ENCODE measurements around the gene ADAT3.

DNA sequence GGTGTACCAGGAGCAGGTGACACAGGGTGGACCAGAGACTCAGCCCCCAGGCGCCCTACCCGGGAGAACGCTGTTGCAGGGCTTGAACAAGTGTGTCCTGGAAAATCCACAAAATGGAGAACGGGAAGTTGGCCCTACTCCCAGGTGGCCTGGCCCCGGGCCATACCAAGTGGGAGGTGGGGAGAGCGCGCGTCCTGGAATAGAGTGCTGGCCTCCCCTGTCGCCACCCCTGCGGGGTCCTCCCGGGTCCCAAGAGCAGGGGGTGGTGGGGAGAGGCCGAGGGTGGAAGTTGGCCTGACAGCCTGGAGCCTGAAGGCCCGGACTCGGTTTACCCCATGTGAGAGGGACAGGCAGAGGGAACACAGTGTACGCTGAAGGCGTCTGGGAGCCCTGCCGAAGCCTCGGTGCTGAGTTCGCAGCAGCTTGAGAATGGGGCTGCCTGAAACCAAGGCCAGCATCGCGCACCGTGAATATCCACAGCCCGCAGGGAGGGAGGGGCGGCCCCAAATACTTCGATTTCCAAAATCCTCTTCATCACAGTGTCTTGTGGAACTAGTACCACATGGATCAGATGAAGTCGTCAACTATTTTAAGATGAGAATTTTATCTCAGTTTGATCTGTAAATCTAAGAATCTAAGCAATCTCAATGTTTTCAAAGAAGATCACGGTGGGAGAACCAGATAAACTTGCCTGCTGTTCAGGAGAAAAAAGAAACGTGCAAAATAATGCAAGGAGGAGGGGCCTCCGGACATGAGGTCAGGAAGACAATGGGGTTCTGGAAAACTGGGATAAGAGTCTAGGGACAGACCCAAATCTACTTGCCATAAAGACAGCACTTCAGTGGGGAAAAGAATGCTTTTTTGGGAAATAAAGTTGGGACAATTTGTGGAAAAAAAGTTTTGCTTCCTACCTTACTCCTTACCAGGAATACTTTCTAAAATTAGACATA, 31.4 kb upstream of the ADAT3 start:
- TF ChIP-seq, protein P1, sequence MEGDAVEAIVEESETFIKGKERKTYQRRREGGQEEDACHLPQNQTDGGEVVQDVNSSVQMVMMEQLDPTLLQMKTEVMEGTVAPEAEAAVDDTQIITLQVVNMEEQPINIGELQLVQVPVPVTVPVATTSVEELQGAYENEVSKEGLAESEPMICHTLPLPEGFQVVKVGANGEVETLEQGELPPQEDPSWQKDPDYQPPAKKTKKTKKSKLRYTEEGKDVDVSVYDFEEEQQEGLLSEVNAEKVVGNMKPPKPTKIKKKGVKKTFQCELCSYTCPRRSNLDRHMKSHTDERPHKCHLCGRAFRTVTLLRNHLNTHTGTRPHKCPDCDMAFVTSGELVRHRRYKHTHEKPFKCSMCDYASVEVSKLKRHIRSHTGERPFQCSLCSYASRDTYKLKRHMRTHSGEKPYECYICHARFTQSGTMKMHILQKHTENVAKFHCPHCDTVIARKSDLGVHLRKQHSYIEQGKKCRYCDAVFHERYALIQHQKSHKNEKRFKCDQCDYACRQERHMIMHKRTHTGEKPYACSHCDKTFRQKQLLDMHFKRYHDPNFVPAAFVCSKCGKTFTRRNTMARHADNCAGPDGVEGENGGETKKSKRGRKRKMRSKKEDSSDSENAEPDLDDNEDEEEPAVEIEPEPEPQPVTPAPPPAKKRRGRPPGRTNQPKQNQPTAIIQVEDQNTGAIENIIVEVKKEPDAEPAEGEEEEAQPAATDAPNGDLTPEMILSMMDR (conservative IDR thresholded peaks at IDR 0.05 in 1 of 2, IDR thresholded peaks at IDR 0.05 in 1 of 2; ENCODE audit: low read depth in 1 of 2, low read length in 2 of 2): no peak
- TF ChIP-seq EZH2 (IDR thresholded peaks at IDR 0.05; ENCODE audit: low read length, missing control alignments): no peak
